Peyer's patch (tissue), 4 donors: Measurements from ENCODE around the gene TBX3. TPM values are rescaled to one million over a fixed set of nuclear protein-coding genes. Genes with fewer than 3 reads are reported as not detected.

Experiments used
- DNase-seq, 3 donors: peaks; one replicate each; pipeline ENCODE4 v3.0.0-alpha.2; 2017 to 2019
- H3K27ac ChIP-seq, 4 donors: fragments of 200-600 bp; sonication (generic); one replicate each; pipeline ENCODE4 v1.5.1; 2016 to 2019
- H3K27me3 ChIP-seq, 2 donors: fragments of 200-600 bp; sonication (generic); one replicate each; pipeline ENCODE4 v1.5.1; 2019
- H3K36me3 ChIP-seq, 3 donors: fragments of 200-600 bp; sonication (generic); one replicate each; pipeline ENCODE4 v1.5.1; 2016 to 2019
- H3K4me1 ChIP-seq, 4 donors: fragments of 200-600 bp; sonication (generic); one replicate each; pipeline ENCODE4 v1.5.1; 2016 to 2019
- H3K4me3 ChIP-seq, 4 donors: fragments of 200-600 bp; sonication (generic); 1 replicate in 3 of 4; 2 replicates in 1 of 4; pipeline ENCODE4 v1.5.1; 2016 to 2019; ENCODE audit warnings: mild to moderate bottlenecking in 1 of 4
- H3K9me3 ChIP-seq, 4 donors: fragments of 200-600 bp; sonication (generic); one replicate each; pipeline ENCODE4 v1.5.1; 2016 to 2019; ENCODE audit warnings: mild to moderate bottlenecking in 1 of 4
- POLR2A ChIP-seq, 2 donors: fragments of 450-650 bp; IDR thresholded peaks; one replicate each; pipeline ENCODE4 v1.5.1; 2017; ENCODE audit warnings: antibody characterized with exemption in 2 of 2, mild to moderate bottlenecking in 2 of 2, moderate library complexity in 2 of 2
- total RNA-seq, 4 donors: library from RNA; depleted of rRNA; stranded (reverse); fragments of >200 nt; gene quantifications; one replicate each; pipeline ENCODE4 v1.1.0, GENCODE V29; 2016
- TF ChIP-seq, protein P1 (sequence below), 6 experiments: fragments of 450-650 bp in 4 of 6; fragments of 200-600 bp in 2 of 6; sonication (generic) in 1 of 6; IDR thresholded peaks; one replicate each; pipeline ENCODE4 v1.5.1; 2017 to 2019; ENCODE audit warnings: antibody characterized with exemption in 6 of 6, mild to moderate bottlenecking in 3 of 6, moderate library complexity in 1 of 6

TBX3 gene
- total RNA-seq, 4 donors from 2014 or later, result 50.3 to 90.0 (median 80.2) TPM

- Histone ChIP-seq H3K27ac (no peak overlapping the region), H3K9me3 (no peaks in the 10 kb centered on the region), H3K4me3 (no peak overlapping the region), H3K4me1 (peaks cover 0 to 9% (median 0%) of the 10 kb centered on the region in 4 donors), H3K36me3 (no peaks in the 10 kb centered on the region), H3K27me3 (peaks cover 0 to 3% of the 10 kb centered on the region in 2 donors)
- no peak for DNase-seq
- TF ChIP-seq, protein P1, sequence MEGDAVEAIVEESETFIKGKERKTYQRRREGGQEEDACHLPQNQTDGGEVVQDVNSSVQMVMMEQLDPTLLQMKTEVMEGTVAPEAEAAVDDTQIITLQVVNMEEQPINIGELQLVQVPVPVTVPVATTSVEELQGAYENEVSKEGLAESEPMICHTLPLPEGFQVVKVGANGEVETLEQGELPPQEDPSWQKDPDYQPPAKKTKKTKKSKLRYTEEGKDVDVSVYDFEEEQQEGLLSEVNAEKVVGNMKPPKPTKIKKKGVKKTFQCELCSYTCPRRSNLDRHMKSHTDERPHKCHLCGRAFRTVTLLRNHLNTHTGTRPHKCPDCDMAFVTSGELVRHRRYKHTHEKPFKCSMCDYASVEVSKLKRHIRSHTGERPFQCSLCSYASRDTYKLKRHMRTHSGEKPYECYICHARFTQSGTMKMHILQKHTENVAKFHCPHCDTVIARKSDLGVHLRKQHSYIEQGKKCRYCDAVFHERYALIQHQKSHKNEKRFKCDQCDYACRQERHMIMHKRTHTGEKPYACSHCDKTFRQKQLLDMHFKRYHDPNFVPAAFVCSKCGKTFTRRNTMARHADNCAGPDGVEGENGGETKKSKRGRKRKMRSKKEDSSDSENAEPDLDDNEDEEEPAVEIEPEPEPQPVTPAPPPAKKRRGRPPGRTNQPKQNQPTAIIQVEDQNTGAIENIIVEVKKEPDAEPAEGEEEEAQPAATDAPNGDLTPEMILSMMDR (IDR thresholded peaks at IDR 0.05), result no peak
- TF ChIP-seq POLR2A (IDR thresholded peaks at IDR 0.05), result no peak
Observed at GRCh38 chr12:114703060-114703493, 19.1 kb upstream of the TBX3 start.

DNA sequence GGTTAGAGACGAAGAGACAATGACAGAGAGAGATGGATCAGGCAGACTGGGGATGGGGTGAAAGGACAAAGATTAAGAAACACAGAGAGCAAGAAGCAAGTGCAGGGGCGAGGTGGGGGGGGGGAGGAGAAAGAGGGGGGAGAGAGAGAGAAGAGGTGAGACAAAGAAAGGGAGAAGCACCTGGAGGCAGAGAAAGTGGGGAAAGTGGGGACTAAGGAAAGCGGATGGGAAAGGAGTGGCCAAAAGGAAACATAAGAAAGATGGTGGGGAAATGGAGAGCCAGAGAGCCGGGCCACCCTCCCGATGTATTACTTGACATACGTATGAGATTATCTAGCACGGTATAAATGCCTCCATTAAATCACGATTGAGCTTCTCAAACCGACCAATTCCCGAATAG lies 18.5 kb upstream of the TBX3 start:
- no peak overlapping the region for H3K4me3 ChIP-seq
- TF ChIP-seq, protein P1 (IDR thresholded peaks at IDR 0.05), result no peak
- no peak for TF ChIP-seq POLR2A (IDR thresholded peaks at IDR 0.05)
- peaks cover 0 to 9% (median 0%) of the 10 kb centered on the region in 4 donors for H3K4me1 ChIP-seq
- H3K27ac ChIP-seq, result no peak overlapping the region
- H3K36me3 ChIP-seq, result no peaks in the 10 kb centered on the region
- H3K27me3 ChIP-seq, result peaks cover 0 to 9% of the 10 kb centered on the region in 2 donors
- no peaks in the 10 kb centered on the region for H3K9me3 ChIP-seq
- DNase-seq, result no peak

- Histone ChIP-seq H3K27me3 (peaks cover 0 to 17% of the 10 kb centered on the region in 2 donors), H3K9me3 (no peaks in the 10 kb centered on the region), H3K4me1 (peaks cover 0 to 9% (median 0%) of the 10 kb centered on the region in 4 donors), H3K4me3 (no peak overlapping the region), H3K36me3 (no peaks in the 10 kb centered on the region), H3K27ac (no peak overlapping the region)
- no peak for DNase-seq
- TF ChIP-seq, protein P1 (IDR thresholded peaks at IDR 0.05), result no peak
- TF ChIP-seq POLR2A (IDR thresholded peaks at IDR 0.05), result no peak
Observed at GRCh38 chr12:114701553-114701952, 17.6 kb upstream of the TBX3 start.

GRCh38 chr12:114701104-114701414 lies 17.1 kb upstream of the TBX3 start:
- no peak for DNase-seq
- H3K27ac ChIP-seq, result no peak overlapping the region
- TF ChIP-seq, protein P1 (IDR thresholded peaks at IDR 0.05), result no peak
- no peak for TF ChIP-seq POLR2A (IDR thresholded peaks at IDR 0.05)
- no peaks in the 10 kb centered on the region for H3K9me3 ChIP-seq
- no peak overlapping the region for H3K4me3 ChIP-seq
- H3K36me3 ChIP-seq, result no peaks in the 10 kb centered on the region
- H3K4me1 ChIP-seq, result peaks cover 0 to 9% (median 0%) of the 10 kb centered on the region in 4 donors
- peaks cover 0 to 21% of the 10 kb centered on the region in 2 donors for H3K27me3 ChIP-seq

DNA sequence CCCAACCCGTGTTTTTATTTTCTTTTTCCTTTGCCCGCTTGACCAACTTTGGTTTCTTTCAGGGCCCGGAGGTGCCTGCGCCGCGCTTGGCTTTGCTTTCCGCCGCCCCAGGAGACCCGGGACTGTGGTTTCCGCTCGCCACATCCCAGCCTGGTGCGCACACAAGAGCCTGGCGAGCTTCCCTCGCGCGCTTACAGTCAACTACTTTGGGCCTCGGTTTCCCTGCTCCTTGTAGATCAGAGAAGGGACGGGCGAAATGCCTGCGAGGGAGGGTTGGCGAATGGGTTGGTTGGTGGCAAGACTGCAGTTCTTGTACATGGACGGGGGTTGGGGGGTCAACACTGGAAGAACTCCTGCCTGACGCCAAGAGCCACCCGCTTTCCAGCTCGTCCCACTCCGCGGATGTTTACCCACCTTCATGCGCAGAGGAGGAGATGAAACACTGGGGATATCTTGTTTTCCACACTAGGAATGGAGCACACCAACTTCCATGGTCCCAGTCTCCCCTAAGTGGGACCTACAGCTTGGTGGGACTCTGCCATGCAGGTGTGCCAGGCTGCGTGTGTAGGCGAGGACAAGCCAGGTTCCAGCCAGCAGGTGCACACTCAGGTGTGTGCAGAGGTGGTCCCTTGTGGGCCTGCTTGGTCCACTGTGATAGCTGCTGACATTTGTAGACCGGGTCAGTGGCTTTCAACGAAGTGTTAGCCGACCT lies 16.6 kb upstream of the TBX3 start:
- peaks cover 0 to 21% of the 10 kb centered on the region in 2 donors for H3K27me3 ChIP-seq
- no peak for DNase-seq

More for the DNA sequence above, 16.6 kb upstream of the TBX3 start:
- Histone ChIP-seq H3K27ac (no peak overlapping the region), H3K4me1 (peaks cover 0 to 9% (median 0%) of the 10 kb centered on the region in 4 donors), H3K9me3 (no peaks in the 10 kb centered on the region), H3K4me3 (no peak overlapping the region), H3K36me3 (no peaks in the 10 kb centered on the region)
- TF ChIP-seq, protein P1 (IDR thresholded peaks at IDR 0.05), result no peak
- no peak for TF ChIP-seq POLR2A (IDR thresholded peaks at IDR 0.05)
